Activated CD4-positive, alpha-beta T cell treated with anti-CD3 and anti-CD28 coated beads for 24 hours (primary cell): ENCODE data around the gene FGF11.

Experiments
- DNase-seq, 2 donors: peaks; one replicate each; pipeline ENCODE4 v3.0.0-alpha.2; 2020; ENCODE audit warnings: low read depth in 2 of 2

The FGF11 gene

GRCh38 chr17:7439462-7440112 lies at the start of gene FGF11:
TSS of gene FGF11 (plus strand) at chr17:7439512. CDS start at chr17:7439621, 109 bp downstream.
- DNase-seq: no peak

- DNase-seq: no peak
Observed at GRCh38 chr17:7389924-7390910, 49.1 kb upstream of the FGF11 start.

- no peak for DNase-seq
Observed at GRCh38 chr17:7391307-7391706, 48.0 kb upstream of the FGF11 start.

- DNase-seq: no peak
Observed at GRCh38 chr17:7392696-7393612, 46.4 kb upstream of the FGF11 start.

- peak in 1 of 2 donors; percentile 45 for DNase-seq
Observed at GRCh38 chr17:7393613-7394451, 45.5 kb upstream of the FGF11 start.

GRCh38 chr17:7394452-7395191 lies 44.7 kb upstream of the FGF11 start, which contains the start of gene PLSCR3:
TSS of gene PLSCR3 (minus strand) at chr17:7394525. CDS start at chr17:7394110, 415 bp downstream.
- DNase-seq: peak; percentile 74 to 81

GRCh38 chr17:7396147-7396546 lies 43.2 kb upstream of the FGF11 start:
- DNase-seq: no peak

GRCh38 chr17:7398612-7399011 lies 40.7 kb upstream of the FGF11 start:
- DNase-seq: no peak

- DNase-seq: no peak
Observed at GRCh38 chr17:7403043-7403726, 36.1 kb upstream of the FGF11 start.

- DNase-seq: no peak
Observed at GRCh38 chr17:7403727-7403976, 35.7 kb upstream of the FGF11 start.

GRCh38 chr17:7403977-7404736 lies 35.2 kb upstream of the FGF11 start, which contains the start of gene TMEM256:
TSS of gene TMEM256 (minus strand) at chr17:7404097. CDS start at chr17:7404084, 13 bp downstream.
- peak; percentile 91 to 97 for DNase-seq

GRCh38 chr17:7404737-7405349 lies 34.5 kb upstream of the FGF11 start:
- DNase-seq: peak; percentile 38 to 46

- no peak for DNase-seq
Observed at GRCh38 chr17:7405350-7406234, 33.7 kb upstream of the FGF11 start.

- DNase-seq: no peak
Observed at GRCh38 chr17:7406235-7406825, 33.0 kb upstream of the FGF11 start.

GRCh38 chr17:7407082-7407481 lies 32.2 kb upstream of the FGF11 start:
- DNase-seq: no peak

- no peak for DNase-seq
Observed at GRCh38 chr17:7407485-7408251, 31.6 kb upstream of the FGF11 start, which contains the start of gene NLGN2. TSS of gene NLGN2 (plus strand) at chr17:7407845. CDS start at chr17:7408256, 411 bp downstream.
